ENCODE measurements around the gene SF3A2.

DNA sequence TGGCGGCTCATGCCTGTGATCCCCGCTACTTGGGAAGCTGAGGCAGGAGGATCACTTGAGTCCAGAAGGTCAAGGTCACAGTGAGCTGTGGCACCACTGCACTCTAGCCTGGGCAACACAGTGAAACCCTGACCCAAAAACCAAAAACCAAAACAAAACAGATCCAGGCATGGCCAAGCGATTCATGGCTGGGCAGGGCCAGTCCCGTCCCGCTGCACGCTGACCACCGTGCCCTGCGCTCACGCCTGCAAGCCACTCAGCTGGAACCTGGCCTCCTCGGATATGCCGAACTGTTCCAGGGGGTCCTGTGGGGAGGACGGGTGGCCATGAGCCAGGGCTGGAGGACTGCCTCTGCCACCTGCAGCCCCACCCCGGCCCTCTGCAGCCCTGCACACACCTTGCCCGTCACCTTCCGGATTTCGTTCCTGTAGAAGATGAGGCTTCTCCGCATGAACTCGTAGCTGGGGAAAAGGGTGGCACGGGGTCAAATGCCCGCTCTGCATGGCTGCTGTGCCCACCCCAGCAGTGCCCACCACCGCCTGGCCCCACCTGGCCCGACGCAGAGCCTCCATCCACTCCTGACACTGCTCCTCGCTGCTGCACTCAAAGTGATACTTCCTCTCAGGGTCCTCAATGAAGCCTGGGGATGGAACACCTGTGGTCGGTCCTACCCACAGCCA lies 2.9 kb upstream of the SF3A2 start:
- TF ChIP-seq, protein P1, sequence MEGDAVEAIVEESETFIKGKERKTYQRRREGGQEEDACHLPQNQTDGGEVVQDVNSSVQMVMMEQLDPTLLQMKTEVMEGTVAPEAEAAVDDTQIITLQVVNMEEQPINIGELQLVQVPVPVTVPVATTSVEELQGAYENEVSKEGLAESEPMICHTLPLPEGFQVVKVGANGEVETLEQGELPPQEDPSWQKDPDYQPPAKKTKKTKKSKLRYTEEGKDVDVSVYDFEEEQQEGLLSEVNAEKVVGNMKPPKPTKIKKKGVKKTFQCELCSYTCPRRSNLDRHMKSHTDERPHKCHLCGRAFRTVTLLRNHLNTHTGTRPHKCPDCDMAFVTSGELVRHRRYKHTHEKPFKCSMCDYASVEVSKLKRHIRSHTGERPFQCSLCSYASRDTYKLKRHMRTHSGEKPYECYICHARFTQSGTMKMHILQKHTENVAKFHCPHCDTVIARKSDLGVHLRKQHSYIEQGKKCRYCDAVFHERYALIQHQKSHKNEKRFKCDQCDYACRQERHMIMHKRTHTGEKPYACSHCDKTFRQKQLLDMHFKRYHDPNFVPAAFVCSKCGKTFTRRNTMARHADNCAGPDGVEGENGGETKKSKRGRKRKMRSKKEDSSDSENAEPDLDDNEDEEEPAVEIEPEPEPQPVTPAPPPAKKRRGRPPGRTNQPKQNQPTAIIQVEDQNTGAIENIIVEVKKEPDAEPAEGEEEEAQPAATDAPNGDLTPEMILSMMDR (IDR thresholded peaks at IDR 0.05; ENCODE audit: poor library complexity): no peak
- no peak for TF ChIP-seq EZH2 (IDR thresholded peaks at IDR 0.05; ENCODE audit: borderline replicate concordance)

All from hepatocyte (in vitro differentiated cells).